ENCODE data around the gene KMT2D.

GRCh38 chr12:49084438-49084837 lies 23.8 kb upstream of the KMT2D start:
- TF ChIP-seq POLR2AphosphoS5 (IDR thresholded peaks at IDR 0.05; ENCODE audit: insufficient read depth, low read depth, low read length), result no peak
- no peak for TF ChIP-seq JUN (IDR thresholded peaks at IDR 0.05; ENCODE audit: borderline replicate concordance, insufficient read depth, insufficient read length, low read depth)
- no peak for TF ChIP-seq EZH2 (IDR thresholded peaks at IDR 0.05; ENCODE audit: borderline replicate concordance, low read depth, low read length, severe bottlenecking)
- no peak for TF ChIP-seq POLR2A (IDR thresholded peaks at IDR 0.05; ENCODE audit: low read depth, low read length)
- TF ChIP-seq, protein P1, sequence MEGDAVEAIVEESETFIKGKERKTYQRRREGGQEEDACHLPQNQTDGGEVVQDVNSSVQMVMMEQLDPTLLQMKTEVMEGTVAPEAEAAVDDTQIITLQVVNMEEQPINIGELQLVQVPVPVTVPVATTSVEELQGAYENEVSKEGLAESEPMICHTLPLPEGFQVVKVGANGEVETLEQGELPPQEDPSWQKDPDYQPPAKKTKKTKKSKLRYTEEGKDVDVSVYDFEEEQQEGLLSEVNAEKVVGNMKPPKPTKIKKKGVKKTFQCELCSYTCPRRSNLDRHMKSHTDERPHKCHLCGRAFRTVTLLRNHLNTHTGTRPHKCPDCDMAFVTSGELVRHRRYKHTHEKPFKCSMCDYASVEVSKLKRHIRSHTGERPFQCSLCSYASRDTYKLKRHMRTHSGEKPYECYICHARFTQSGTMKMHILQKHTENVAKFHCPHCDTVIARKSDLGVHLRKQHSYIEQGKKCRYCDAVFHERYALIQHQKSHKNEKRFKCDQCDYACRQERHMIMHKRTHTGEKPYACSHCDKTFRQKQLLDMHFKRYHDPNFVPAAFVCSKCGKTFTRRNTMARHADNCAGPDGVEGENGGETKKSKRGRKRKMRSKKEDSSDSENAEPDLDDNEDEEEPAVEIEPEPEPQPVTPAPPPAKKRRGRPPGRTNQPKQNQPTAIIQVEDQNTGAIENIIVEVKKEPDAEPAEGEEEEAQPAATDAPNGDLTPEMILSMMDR (IDR thresholded peaks at IDR 0.05; ENCODE audit: extremely low read depth in 1 of 2, insufficient read depth in 1 of 2, low read depth in 1 of 2, low read length in 2 of 2), result no peak
- TF ChIP-seq MAX (IDR thresholded peaks at IDR 0.05; ENCODE audit: insufficient read depth, insufficient read length), result no peak

Measured in endothelial cell of umbilical vein (primary cell).